Neural progenitor cell (in vitro differentiated cells): Measurements from ENCODE around the gene ARFGAP3.

Source experiments
- CTCF ChIP-seq: fragments of 200-600 bp; sonication (generic); IDR thresholded peaks from 2 replicates; pipeline ENCODE4 v1.5.1; 2017; ENCODE audit warnings: antibody characterized with exemption, mild to moderate bottlenecking
- EZH2 ChIP-seq: fragments of 200-600 bp; sonication (generic); IDR thresholded peaks from 2 replicates; pipeline ENCODE4 v1.6.1; 2017; ENCODE audit warnings: antibody characterized with exemption, mild to moderate bottlenecking, moderate library complexity
- EZH2phosphoT487 ChIP-seq: fragments of 200-600 bp; sonication (generic); IDR thresholded peaks from 2 replicates; pipeline ENCODE4 v1.6.1; 2017; ENCODE audit warnings: antibody characterized with exemption

- TF ChIP-seq CTCF (no peak), EZH2 (no peak), EZH2phosphoT487 (no peak)
These were observed 37.5 kb downstream of the ARFGAP3 start for GRCh38 chr22:42819412-42820044.
